ENCODE measurements around the gene WNK1. TPM values are rescaled to one million over a fixed set of nuclear protein-coding genes. Genes with fewer than 3 reads are reported as not detected.
"Not testable (repeated sequence)": the region's sequence is repeated elsewhere in the genome, so short reads cannot be mapped to it uniquely, and the experiment has no call there.

WNK1 gene
- total and polyA plus RNA-seq, 12 donors: 43.5 to 408 (median 304) TPM

DNA sequence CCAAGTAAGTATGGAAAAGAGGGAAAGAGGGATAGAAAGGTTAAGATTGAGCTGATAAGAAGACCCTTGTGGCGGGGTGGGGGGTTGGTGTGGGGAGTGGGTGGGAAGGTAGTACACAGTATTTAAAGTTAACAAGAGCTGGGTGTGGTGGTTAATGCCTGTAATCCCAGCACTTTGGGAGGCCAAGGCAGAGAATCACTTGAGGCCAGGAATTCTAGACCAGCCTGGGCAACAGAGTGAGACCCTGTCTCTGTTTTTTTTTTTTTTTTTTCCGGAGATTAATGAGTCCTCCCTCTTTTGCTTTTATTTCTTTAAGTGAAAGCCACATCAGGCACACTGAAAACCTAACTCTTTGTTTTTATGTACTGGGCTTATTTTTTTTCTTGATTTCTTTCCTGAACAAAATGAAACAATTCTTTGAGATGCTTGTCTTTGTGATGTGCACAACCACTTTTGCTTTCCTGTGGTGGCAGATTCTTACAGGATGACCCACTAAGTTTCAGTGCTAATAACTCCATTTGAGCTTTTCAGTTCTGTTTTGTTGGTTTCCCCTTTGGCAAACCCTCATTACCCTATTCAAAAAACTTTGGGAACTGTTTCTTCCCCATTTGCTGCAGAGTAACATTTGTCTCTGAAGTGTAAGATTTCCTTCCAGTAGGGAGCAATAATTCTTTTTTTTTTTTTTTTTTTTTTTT is 54.8 kb downstream of the WNK1 start:
- TF ChIP-seq, protein P1, sequence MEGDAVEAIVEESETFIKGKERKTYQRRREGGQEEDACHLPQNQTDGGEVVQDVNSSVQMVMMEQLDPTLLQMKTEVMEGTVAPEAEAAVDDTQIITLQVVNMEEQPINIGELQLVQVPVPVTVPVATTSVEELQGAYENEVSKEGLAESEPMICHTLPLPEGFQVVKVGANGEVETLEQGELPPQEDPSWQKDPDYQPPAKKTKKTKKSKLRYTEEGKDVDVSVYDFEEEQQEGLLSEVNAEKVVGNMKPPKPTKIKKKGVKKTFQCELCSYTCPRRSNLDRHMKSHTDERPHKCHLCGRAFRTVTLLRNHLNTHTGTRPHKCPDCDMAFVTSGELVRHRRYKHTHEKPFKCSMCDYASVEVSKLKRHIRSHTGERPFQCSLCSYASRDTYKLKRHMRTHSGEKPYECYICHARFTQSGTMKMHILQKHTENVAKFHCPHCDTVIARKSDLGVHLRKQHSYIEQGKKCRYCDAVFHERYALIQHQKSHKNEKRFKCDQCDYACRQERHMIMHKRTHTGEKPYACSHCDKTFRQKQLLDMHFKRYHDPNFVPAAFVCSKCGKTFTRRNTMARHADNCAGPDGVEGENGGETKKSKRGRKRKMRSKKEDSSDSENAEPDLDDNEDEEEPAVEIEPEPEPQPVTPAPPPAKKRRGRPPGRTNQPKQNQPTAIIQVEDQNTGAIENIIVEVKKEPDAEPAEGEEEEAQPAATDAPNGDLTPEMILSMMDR (IDR thresholded peaks at IDR 0.05): no peak
- no peaks in the 10 kb centered on the region for H3K36me3 ChIP-seq
- intact Hi-C loops (cut with DNase I): loop anchor here in 1 of 10 donors (5.0 kb wide), 1 partner anchor 35 kb away; no protein-coding TSS in a partner anchor
- H3K9me3 ChIP-seq: no peaks in the 10 kb centered on the region
- peak in 5 of 8 donors; percentile 5 to 55 (median 23) for ATAC-seq
- H3K4me3 ChIP-seq: peak overlapping the region in 1 of 10 donors; percentile 1
- H3K27ac ChIP-seq: peak overlapping the region in 9 of 10 donors; percentile 42 to 77 (median 52)
- H3K27me3 ChIP-seq: no peaks in the 10 kb centered on the region
- 68 to 94% methylated on average over 2 of the region's 2 CpGs for WGBS, 2 donors
- no peak for DNase-seq
- H3K4me1 ChIP-seq: peaks cover 2 to 98% (median 78%) of the 10 kb centered on the region in 9 donors

DNA sequence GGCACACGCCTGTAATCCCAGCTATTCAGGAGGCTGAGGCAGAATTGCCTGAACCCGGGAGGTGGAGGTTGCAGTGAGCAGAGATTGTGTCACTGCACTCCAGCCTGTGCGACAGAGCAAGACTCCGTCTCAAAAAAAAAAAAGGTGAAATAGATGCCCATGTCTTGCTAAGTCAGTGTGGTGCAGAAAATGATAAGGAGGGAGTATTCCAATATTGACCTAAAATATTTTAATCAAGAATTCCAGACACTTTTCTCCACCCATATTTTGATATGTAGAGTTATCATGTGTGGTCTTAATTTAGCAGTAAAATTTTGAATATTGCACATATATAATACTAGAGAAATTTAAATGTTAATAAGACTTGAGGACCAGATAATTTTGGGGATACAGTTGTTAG is 57.7 kb downstream of the WNK1 start:
- Histone ChIP-seq H3K4me3 (no peak overlapping the region), H3K9me3 (no peaks in the 10 kb centered on the region), H3K36me3 (peaks cover 0 to 17% (median under 1%) of the 10 kb centered on the region in 9 donors), H3K4me1 (peaks cover 0 to 84% (median 61%) of the 10 kb centered on the region in 9 donors), H3K27me3 (no peaks in the 10 kb centered on the region), H3K27ac (no peak overlapping the region)
- intact Hi-C loops (cut with DNase I): loop anchor here (5.0 to 10.0 kb wide), 10 partner anchors 45 to 785 kb away; partner anchors contain the start of genes WNK1 (in 6 of the 10) and FBXL14 (in 1 of the 10)
- TF ChIP-seq, protein P1 (IDR thresholded peaks at IDR 0.05): no peak
- WGBS, 2 donors: 61 to 68% methylated on average over 4 of the region's 4 CpGs
- DNase-seq (no peak), ATAC-seq (no peak)

DNA sequence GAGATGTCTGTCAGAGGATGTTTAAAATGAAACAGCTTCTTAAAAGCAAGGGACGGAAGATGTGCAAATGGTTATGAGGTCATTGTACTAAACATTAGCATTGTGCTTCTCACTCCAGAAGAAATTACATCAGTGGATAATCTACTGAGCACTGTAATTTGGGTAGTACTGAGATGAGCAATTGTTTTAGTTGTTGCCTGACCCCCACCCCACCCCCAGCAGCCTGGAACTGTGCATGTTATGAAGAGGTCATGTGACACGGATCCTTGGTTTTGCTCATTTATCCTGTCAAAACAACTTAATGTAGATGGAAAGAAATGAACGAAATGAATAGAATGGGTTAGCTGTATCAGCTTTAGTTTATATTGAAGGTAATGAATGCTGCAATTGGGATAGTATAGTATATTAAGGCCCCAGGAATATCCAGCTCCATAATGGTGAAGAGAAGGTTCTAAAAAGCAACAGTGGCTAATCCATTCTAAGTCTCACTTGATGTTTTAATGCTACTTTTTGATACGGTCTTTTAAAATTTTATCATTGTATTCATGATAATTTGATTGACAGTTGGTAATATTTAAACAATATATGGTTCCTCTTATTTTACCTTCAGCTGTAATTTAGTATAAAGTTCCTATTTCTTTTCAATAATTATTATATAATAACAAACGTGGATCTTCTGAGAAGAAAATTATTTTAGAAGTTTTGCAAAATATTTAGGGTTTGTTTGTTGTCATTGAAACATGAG is 58.5 kb downstream of the WNK1 start:
- Histone ChIP-seq H3K4me3 (no peak overlapping the region), H3K4me1 (peaks cover 0 to 77% (median 54%) of the 10 kb centered on the region in 9 donors), H3K27me3 (no peaks in the 10 kb centered on the region), H3K9me3 (no peaks in the 10 kb centered on the region), H3K27ac (no peak overlapping the region), H3K36me3 (peaks cover 0 to 23% (median 3%) of the 10 kb centered on the region in 9 donors)
- DNase-seq (no peak), ATAC-seq (peak in 1 of 8 donors; percentile 34)
- intact Hi-C loops (cut with DNase I): loop anchor here (5.0 to 10.0 kb wide), 10 partner anchors 46 to 784 kb away; partner anchors contain the start of genes WNK1 (in 6 of the 10) and FBXL14 (in 1 of the 10)
- TF ChIP-seq, protein P1 (IDR thresholded peaks at IDR 0.05): no peak
- WGBS, 2 donors: 42 to 48% methylated on average over 5 of the region's 5 CpGs

DNA sequence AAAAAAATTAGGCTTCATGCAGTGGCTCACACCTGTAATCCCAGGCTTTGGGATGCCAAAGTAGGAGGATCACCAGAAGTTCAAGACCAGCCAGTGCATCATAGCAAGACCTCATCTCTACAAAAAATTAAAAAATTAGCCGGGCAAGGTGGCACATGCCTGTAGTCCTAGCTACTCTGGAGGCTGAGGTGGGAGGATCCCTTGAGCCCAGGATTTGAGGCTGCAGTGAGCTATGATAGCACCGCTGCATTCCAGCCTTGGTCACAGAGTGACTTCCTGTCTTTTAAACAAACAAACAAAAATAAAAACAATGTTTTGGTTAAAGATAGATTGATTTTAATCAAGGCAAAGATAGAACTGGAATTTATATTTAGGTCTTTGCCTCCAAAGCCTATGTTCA is 60.6 kb downstream of the WNK1 start:
- intact Hi-C loops (cut with DNase I): loop anchor here (2.0 to 10.0 kb wide), 11 partner anchors 48 to 782 kb away; partner anchors contain the start of genes WNK1 (in 6 of the 10) and FBXL14 (in 1 of the 10)
- ATAC-seq (no peak), DNase-seq (no peak)
- Histone ChIP-seq H3K9me3 (no peaks in the 10 kb centered on the region), H3K4me1 (peaks cover 0 to 65% (median 43%) of the 10 kb centered on the region in 9 donors), H3K27me3 (no peaks in the 10 kb centered on the region), H3K27ac (peak overlapping the region in 1 of 10 donors; percentile 49), H3K36me3 (peaks cover 0 to 42% (median 4%) of the 10 kb centered on the region in 9 donors), H3K4me3 (no peak overlapping the region)
- WGBS, 2 donors: 87 to 89% methylated on average over 2 of the region's 2 CpGs
- TF ChIP-seq, protein P1 (IDR thresholded peaks at IDR 0.05): no peak

DNA sequence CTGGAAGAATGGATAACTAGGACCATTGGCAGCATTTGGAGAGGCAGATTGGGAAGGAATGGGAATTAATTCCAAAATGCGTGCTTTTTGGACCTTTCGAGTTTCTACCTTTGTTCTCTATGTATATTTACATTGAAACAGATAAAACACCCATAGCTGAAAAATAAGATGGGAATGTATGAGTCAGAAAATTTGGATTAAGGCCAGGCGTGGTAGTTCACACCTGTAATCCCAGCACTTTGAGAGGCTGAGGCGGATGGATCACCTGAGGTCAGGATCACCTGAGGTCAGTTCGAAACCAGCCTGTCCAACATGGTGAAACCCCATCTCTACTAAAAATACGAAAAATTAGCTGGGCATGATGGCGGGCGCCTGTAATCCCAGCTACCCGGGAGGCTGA is 65.1 kb downstream of the WNK1 start:
- peaks cover 0 to 45% (median 4%) of the 10 kb centered on the region in 9 donors for H3K36me3 ChIP-seq
- H3K27me3 ChIP-seq, H3K4me3 ChIP-seq, H3K27ac ChIP-seq, DNase-seq, H3K9me3 ChIP-seq: not testable (repeated sequence)
- peak in 1 of 8 donors; percentile 22 for ATAC-seq
- intact Hi-C loops (cut with DNase I): loop anchor here in 8 of 10 donors (5.0 to 10.0 kb wide), 9 partner anchors 53 to 777 kb away; partner anchors contain the start of genes RAD52 (in 2 of the 8), FBXL14 (in 1 of the 8) and WNK1 (in 1 of the 8)
- WGBS, 2 donors: 84 to 88% methylated on average over 9 of the region's 9 CpGs
- peaks cover 0 to 45% (median 27%) of the 10 kb centered on the region in 9 donors for H3K4me1 ChIP-seq
